GM20000 (cell line): ENCODE data around the gene NT5C2.

ENCODE experiments used
- DNase-seq: peaks from one replicate; pipeline ENCODE4 v3.0.0; 2012; ENCODE audit warnings: low spot score
- TF ChIP-seq, protein P1 (sequence below): IDR thresholded peaks from 2 replicates; pipeline ENCODE4 v1.5.1; 2012; ENCODE audit warnings: mild to moderate bottlenecking, control low read depth; ENCODE audit errors: extremely low read depth, missing control alignments

Gene NT5C2

GRCh38 chr10:103106539-103106938 lies 86.5 kb downstream of the NT5C2 start:
- DNase-seq = no peak
- TF ChIP-seq, protein P1, sequence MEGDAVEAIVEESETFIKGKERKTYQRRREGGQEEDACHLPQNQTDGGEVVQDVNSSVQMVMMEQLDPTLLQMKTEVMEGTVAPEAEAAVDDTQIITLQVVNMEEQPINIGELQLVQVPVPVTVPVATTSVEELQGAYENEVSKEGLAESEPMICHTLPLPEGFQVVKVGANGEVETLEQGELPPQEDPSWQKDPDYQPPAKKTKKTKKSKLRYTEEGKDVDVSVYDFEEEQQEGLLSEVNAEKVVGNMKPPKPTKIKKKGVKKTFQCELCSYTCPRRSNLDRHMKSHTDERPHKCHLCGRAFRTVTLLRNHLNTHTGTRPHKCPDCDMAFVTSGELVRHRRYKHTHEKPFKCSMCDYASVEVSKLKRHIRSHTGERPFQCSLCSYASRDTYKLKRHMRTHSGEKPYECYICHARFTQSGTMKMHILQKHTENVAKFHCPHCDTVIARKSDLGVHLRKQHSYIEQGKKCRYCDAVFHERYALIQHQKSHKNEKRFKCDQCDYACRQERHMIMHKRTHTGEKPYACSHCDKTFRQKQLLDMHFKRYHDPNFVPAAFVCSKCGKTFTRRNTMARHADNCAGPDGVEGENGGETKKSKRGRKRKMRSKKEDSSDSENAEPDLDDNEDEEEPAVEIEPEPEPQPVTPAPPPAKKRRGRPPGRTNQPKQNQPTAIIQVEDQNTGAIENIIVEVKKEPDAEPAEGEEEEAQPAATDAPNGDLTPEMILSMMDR = no peak

- no peak for DNase-seq
- TF ChIP-seq, protein P1 = no peak
Measured at GRCh38 chr10:103105462-103105861, 87.6 kb downstream of the NT5C2 start.

DNA sequence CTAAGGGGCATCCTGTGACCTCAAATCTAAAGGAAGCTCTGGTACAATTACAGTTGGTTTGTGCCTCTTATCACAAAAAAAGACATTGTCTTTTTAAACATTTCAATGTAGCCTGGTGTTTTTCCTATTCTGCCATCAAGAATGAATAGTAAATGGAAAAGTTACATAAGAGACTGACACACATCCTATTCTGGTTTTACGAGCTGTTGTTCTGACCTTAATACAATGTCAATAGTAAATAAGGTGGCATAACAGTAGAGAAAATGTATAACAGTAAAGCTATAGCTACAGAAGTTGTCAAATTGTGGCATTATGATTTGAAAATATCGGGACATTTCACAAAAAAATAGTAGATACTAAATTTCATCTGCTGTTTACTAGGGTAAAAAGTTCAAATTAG lies 88.4 kb downstream of the NT5C2 start:
- no peak for DNase-seq
- TF ChIP-seq, protein P1 = no peak

- no peak for DNase-seq
- TF ChIP-seq, protein P1 = no peak
Measured at GRCh38 chr10:103103989-103104388, 89.1 kb downstream of the NT5C2 start.

DNA sequence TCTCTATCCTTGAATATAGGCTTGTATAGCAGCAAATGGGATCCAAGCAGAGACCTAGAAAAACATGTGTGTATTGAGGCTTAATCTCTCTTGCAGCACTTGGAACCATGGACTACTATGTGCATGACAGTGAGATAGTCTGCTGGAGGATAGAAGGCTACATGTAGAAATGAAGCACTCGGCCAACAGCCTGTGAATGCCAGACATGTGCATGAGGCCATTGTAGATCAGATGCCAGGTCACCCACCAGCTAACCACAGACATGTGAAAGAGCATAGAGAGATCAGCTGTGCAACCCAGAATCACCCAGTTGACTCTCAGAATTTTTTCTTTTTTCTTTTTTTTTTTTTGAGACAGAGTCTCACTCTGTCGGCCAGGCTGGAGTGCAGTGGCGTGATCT lies 90.9 kb downstream of the NT5C2 start:
- DNase-seq = no peak
- TF ChIP-seq, protein P1 = no peak

DNA sequence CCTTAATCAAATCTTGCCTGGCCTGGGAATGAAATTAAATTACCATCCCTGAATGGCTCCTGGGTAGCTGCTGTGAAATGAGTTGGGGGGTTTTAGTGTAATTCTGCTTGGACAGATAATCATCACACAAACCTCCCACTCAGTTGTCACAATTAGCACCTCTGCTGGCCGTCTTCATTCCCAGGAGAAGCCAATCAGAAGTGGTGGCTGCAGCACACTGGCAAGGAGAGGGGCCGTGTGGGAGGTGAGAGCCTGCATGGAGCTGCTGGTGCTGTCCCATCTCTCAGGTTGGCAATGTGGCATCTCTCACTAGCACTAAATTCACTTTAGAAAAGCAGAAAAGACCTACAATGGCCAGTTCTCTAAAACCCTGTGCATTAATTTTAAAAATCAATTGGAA lies 92.5 kb downstream of the NT5C2 start:
- no peak for DNase-seq
- TF ChIP-seq, protein P1 = no peak

DNA sequence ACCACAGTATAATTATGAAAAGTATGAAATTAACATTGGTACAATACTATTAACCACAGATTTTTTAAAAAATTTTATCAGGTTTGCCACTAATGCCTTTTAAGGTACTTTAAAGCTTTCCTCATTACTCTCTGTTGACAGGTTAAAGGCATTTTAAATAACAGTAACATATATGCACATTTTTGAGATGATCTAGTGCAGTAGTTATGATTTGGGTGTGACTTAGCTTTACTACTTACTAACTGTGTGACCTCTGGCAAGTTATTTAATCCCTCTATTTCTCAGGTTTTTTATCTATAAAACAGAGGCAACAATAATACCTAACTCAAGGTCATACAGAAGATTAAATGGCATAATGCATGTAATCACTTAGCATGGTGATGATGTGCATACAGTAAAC lies 94.8 kb downstream of the NT5C2 start:
- DNase-seq = no peak
- TF ChIP-seq, protein P1 = no peak
